ENCODE data around the gene HSPA14. TPM values are rescaled to one million over a fixed set of nuclear protein-coding genes. Genes with fewer than 3 reads are reported as not detected.
A peak's percentile ranks its signal among the peaks of the same experiment; 100 is the strongest.

HSPA14 gene
- total and polyA plus RNA-seq, 4 donors = 14.8 to 17.7 (median 16.5) TPM

DNA sequence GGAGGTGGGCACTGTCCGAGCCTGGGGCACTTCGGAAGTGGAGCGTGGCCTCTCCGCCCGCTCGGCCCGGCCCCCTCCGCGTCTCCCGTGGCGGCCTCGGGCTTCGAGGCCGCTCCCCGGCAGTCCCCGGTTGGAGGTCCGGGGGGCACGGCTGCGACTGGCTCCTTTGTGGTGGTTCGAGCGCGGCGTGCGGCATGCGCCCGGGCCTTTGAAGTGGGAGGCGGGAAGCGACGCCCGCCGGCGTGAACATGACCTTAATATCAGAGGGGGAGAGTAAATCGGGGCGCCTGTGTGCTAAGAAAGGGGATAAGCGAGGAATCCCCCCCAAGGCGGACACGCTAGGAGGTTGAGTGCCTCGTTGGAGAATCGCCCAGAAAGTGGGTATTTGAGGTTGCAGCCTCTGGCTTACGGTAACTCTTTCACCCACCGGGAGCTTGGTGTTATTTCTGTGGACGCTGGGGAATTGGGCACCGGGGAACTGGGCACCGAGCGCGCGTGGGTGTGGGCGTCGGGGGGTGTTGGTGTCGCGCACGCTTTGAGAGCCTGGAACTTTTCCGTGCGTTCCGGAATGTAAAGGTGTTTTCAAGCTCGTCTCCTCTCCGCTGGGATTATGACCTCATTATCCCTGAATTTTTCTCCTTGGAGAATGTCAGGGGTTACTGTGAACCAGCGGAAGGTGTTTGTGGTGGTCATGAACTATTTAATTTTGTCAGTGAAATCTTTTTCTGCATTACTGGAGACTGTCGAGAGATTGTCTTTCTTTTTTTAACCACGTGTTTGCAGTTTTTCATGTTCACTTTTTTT lies 41.2 kb downstream of the HSPA14 start:
- Histone ChIP-seq H3K27ac (ENCODE audit: low read depth, low read length) (peak overlapping the region; percentile 64), H3K4me3 (ENCODE audit: low read depth, low read length) (peak overlapping the region; percentile 80), H3K27me3 (ENCODE audit: control insufficient read depth, insufficient read depth, low read length) (no peaks in the 10 kb centered on the region), H3K9me3 (ENCODE audit: control insufficient read depth, insufficient read depth, low read length) (no peaks in the 10 kb centered on the region), H3K36me3 (ENCODE audit: control insufficient read depth, insufficient read depth, low read length) (no peaks in the 10 kb centered on the region), H3K4me1 (ENCODE audit: control insufficient read depth, insufficient read depth, low read length) (peaks cover 8% of the 10 kb centered on the region)
- DNase-seq (ENCODE audit: low read depth in 4 of 6, low spot score in 6 of 6) = peak in 4 of 6 donors; percentile 7 to 55 (median 18)
- under 1% methylated on average over 57 of the region's 60 CpGs for WGBS (ENCODE audit: insufficient coverage)

GRCh38 chr10:14879928-14880193 lies 41.8 kb downstream of the HSPA14 start:
- no CpG with 5 or more reads among the region's 5 CpGs for WGBS (ENCODE audit: insufficient coverage)
- DNase-seq (ENCODE audit: low read depth in 4 of 6, low spot score in 6 of 6) = peak in 1 of 6 donors; percentile 5
- Histone ChIP-seq H3K27ac (ENCODE audit: low read depth, low read length) (no peak overlapping the region), H3K36me3 (ENCODE audit: control insufficient read depth, insufficient read depth, low read length) (no peaks in the 10 kb centered on the region), H3K27me3 (ENCODE audit: control insufficient read depth, insufficient read depth, low read length) (no peaks in the 10 kb centered on the region), H3K4me1 (ENCODE audit: control insufficient read depth, insufficient read depth, low read length) (peaks cover 8% of the 10 kb centered on the region), H3K9me3 (ENCODE audit: control insufficient read depth, insufficient read depth, low read length) (no peaks in the 10 kb centered on the region), H3K4me3 (ENCODE audit: low read depth, low read length) (peak overlapping the region; percentile 80)

- no peak overlapping the region for H3K27ac ChIP-seq (ENCODE audit: low read depth, low read length)
- peak overlapping the region; percentile 80 for H3K4me3 ChIP-seq (ENCODE audit: low read depth, low read length)
- WGBS (ENCODE audit: insufficient coverage) = no CpG with 5 or more reads among the region's 7 CpGs
- H3K9me3 ChIP-seq (ENCODE audit: control insufficient read depth, insufficient read depth, low read length) = no peaks in the 10 kb centered on the region
- H3K36me3 ChIP-seq (ENCODE audit: control insufficient read depth, insufficient read depth, low read length) = no peaks in the 10 kb centered on the region
- DNase-seq (ENCODE audit: low read depth in 4 of 6, low spot score in 6 of 6) = no peak
- H3K4me1 ChIP-seq (ENCODE audit: control insufficient read depth, insufficient read depth, low read length) = peaks cover 8% of the 10 kb centered on the region
- H3K27me3 ChIP-seq (ENCODE audit: control insufficient read depth, insufficient read depth, low read length) = no peaks in the 10 kb centered on the region
Observed at GRCh38 chr10:14880229-14880628, 42.1 kb downstream of the HSPA14 start.

- DNase-seq (ENCODE audit: low read depth in 4 of 6, low spot score in 6 of 6) = no peak
- Histone ChIP-seq H3K4me3 (ENCODE audit: low read depth, low read length) (no peak overlapping the region), H3K4me1 (ENCODE audit: control insufficient read depth, insufficient read depth, low read length) (peaks cover 2% of the 10 kb centered on the region), H3K27me3 (ENCODE audit: control insufficient read depth, insufficient read depth, low read length) (no peaks in the 10 kb centered on the region), H3K27ac (ENCODE audit: low read depth, low read length) (no peak overlapping the region), H3K9me3 (ENCODE audit: control insufficient read depth, insufficient read depth, low read length) (no peaks in the 10 kb centered on the region), H3K36me3 (ENCODE audit: control insufficient read depth, insufficient read depth, low read length) (no peaks in the 10 kb centered on the region)
- WGBS (ENCODE audit: insufficient coverage) = no CpG with 5 or more reads among the region's 3 CpGs
Observed at GRCh38 chr10:14884082-14884481, 46.0 kb downstream of the HSPA14 start.

- no peaks in the 10 kb centered on the region for H3K36me3 ChIP-seq (ENCODE audit: control insufficient read depth, insufficient read depth, low read length)
- H3K4me1 ChIP-seq (ENCODE audit: control insufficient read depth, insufficient read depth, low read length) = no peaks in the 10 kb centered on the region
- no peak overlapping the region for H3K4me3 ChIP-seq (ENCODE audit: low read depth, low read length)
- no peak overlapping the region for H3K27ac ChIP-seq (ENCODE audit: low read depth, low read length)
- no peaks in the 10 kb centered on the region for H3K9me3 ChIP-seq (ENCODE audit: control insufficient read depth, insufficient read depth, low read length)
- no peaks in the 10 kb centered on the region for H3K27me3 ChIP-seq (ENCODE audit: control insufficient read depth, insufficient read depth, low read length)
- WGBS (ENCODE audit: insufficient coverage) = no CpG with 5 or more reads among the region's 2 CpGs
- peak in 1 of 6 donors; percentile 11 for DNase-seq (ENCODE audit: low read depth in 4 of 6, low spot score in 6 of 6)
Observed at GRCh38 chr10:14889318-14889717, 51.2 kb downstream of the HSPA14 start.

GRCh38 chr10:14891151-14891550 lies 53.0 kb downstream of the HSPA14 start:
- WGBS (ENCODE audit: insufficient coverage) = 91% methylated on average over 1 of the region's 1 CpG
- H3K9me3 ChIP-seq (ENCODE audit: control insufficient read depth, insufficient read depth, low read length) = no peaks in the 10 kb centered on the region
- H3K27me3 ChIP-seq (ENCODE audit: control insufficient read depth, insufficient read depth, low read length) = no peaks in the 10 kb centered on the region
- H3K4me1 ChIP-seq (ENCODE audit: control insufficient read depth, insufficient read depth, low read length) = no peaks in the 10 kb centered on the region
- H3K27ac ChIP-seq (ENCODE audit: low read depth, low read length) = no peak overlapping the region
- no peaks in the 10 kb centered on the region for H3K36me3 ChIP-seq (ENCODE audit: control insufficient read depth, insufficient read depth, low read length)
- H3K4me3 ChIP-seq (ENCODE audit: low read depth, low read length) = no peak overlapping the region
- DNase-seq (ENCODE audit: low read depth in 4 of 6, low spot score in 6 of 6) = no peak

DNA sequence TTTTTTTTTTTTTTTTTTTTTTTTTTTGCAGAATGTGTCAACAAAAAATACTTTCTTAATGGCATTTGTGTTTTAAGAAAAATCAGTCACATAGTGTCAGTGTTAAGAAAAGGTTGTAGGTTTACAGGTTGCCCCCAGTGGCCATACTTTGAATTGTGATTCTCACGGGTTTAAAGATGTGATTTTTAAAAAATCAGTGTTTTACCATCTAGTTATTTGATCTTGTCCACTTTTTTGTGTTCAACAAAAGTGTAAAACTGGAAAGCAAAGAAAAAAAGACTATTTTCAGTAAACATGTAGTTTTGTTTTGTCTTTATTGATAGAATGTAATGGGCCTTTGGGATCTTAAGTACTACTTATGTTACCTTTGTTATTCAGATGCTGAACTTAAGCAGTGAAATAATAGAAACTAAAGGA lies 66.2 kb downstream of the HSPA14 start:
- no peak overlapping the region for H3K4me3 ChIP-seq (ENCODE audit: low read depth, low read length)
- peak in 2 of 6 donors; percentile 31 to 46 for DNase-seq (ENCODE audit: low read depth in 4 of 6, low spot score in 6 of 6)

DNA sequence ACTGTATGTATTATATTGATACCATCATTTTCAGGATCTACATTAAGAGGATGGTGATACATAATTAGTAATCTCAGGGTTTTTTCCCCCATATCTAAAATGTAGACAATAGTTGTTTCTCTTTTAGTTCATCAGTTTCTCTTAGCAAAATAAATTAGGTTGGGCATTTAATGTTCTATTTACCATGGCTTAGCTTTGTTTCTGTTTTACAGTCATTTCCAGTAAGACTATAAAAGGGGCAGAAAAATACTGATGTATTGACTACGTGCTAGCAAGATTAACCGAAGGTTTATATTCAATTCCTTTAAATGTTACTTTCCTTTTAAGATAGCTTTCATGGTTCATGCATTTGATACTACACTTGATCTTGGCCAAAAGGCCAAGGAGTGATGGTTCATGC lies 66.8 kb downstream of the HSPA14 start:
- WGBS (ENCODE audit: insufficient coverage) = 100% methylated on average over 1 of the region's 2 CpGs
- H3K4me3 ChIP-seq (ENCODE audit: low read depth, low read length) = no peak overlapping the region
- no peak for DNase-seq (ENCODE audit: low read depth in 4 of 6, low spot score in 6 of 6)
- H3K27me3 ChIP-seq (ENCODE audit: control insufficient read depth, insufficient read depth, low read length) = no peaks in the 10 kb centered on the region
- H3K4me1 ChIP-seq (ENCODE audit: control insufficient read depth, insufficient read depth, low read length) = no peaks in the 10 kb centered on the region
- H3K9me3 ChIP-seq (ENCODE audit: control insufficient read depth, insufficient read depth, low read length) = no peaks in the 10 kb centered on the region
- peaks cover 16% of the 10 kb centered on the region for H3K36me3 ChIP-seq (ENCODE audit: control insufficient read depth, insufficient read depth, low read length)
- no peak overlapping the region for H3K27ac ChIP-seq (ENCODE audit: low read depth, low read length)

More for the DNA sequence above, 66.2 kb downstream of the HSPA14 start:
- Histone ChIP-seq H3K4me1 (ENCODE audit: control insufficient read depth, insufficient read depth, low read length) (no peaks in the 10 kb centered on the region), H3K9me3 (ENCODE audit: control insufficient read depth, insufficient read depth, low read length) (no peaks in the 10 kb centered on the region), H3K36me3 (ENCODE audit: control insufficient read depth, insufficient read depth, low read length) (peaks cover 16% of the 10 kb centered on the region), H3K27me3 (ENCODE audit: control insufficient read depth, insufficient read depth, low read length) (no peaks in the 10 kb centered on the region), H3K27ac (ENCODE audit: low read depth, low read length) (no peak overlapping the region)
- WGBS (ENCODE audit: insufficient coverage) = no CpG with 5 or more reads among the region's 1 CpG

GRCh38 chr10:14905890-14906289 lies 67.8 kb downstream of the HSPA14 start:
- H3K27ac ChIP-seq (ENCODE audit: low read depth, low read length) = no peak overlapping the region
- DNase-seq (ENCODE audit: low read depth in 4 of 6, low spot score in 6 of 6) = no peak
- 100% methylated on average over 1 of the region's 2 CpGs for WGBS (ENCODE audit: insufficient coverage)
- no peak overlapping the region for H3K4me3 ChIP-seq (ENCODE audit: low read depth, low read length)
- no peaks in the 10 kb centered on the region for H3K27me3 ChIP-seq (ENCODE audit: control insufficient read depth, insufficient read depth, low read length)
- H3K36me3 ChIP-seq (ENCODE audit: control insufficient read depth, insufficient read depth, low read length) = peaks cover 17% of the 10 kb centered on the region
- no peaks in the 10 kb centered on the region for H3K4me1 ChIP-seq (ENCODE audit: control insufficient read depth, insufficient read depth, low read length)
- no peaks in the 10 kb centered on the region for H3K9me3 ChIP-seq (ENCODE audit: control insufficient read depth, insufficient read depth, low read length)

DNA sequence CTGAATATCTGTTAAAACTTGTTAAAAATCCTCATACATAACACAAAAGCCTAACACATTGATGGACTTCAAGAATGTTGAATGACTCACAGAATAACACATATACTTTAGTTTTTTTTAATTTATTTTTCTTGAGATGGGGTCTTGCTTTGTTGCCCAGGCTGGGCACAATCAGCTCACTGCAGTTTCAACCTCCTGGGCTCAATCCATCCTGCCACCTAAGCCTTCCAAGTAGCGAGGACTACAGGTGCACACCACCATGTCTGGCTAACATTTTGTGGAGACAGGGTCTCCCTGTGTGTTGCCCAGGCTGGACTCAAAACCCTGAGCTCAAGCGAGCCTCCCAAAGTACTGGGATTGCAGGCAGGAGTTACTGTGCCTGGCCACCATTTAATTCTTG lies 68.7 kb downstream of the HSPA14 start:
- DNase-seq (ENCODE audit: low read depth in 4 of 6, low spot score in 6 of 6) = no peak
- 94% methylated on average over 2 of the region's 2 CpGs for WGBS (ENCODE audit: insufficient coverage)
- Histone ChIP-seq H3K27me3 (ENCODE audit: control insufficient read depth, insufficient read depth, low read length) (no peaks in the 10 kb centered on the region), H3K9me3 (ENCODE audit: control insufficient read depth, insufficient read depth, low read length) (no peaks in the 10 kb centered on the region), H3K4me3 (ENCODE audit: low read depth, low read length) (no peak overlapping the region), H3K27ac (ENCODE audit: low read depth, low read length) (no peak overlapping the region), H3K4me1 (ENCODE audit: control insufficient read depth, insufficient read depth, low read length) (no peaks in the 10 kb centered on the region), H3K36me3 (ENCODE audit: control insufficient read depth, insufficient read depth, low read length) (peaks cover 15% of the 10 kb centered on the region)
